Measurements from ENCODE around the gene ZBTB4. TPM values are rescaled to one million over a fixed set of nuclear protein-coding genes. Genes with fewer than 3 reads are reported as not detected.

Gene ZBTB4
- total and polyA plus RNA-seq, 12 donors = 17.8 to 80.1 (median 68.2) TPM

DNA sequence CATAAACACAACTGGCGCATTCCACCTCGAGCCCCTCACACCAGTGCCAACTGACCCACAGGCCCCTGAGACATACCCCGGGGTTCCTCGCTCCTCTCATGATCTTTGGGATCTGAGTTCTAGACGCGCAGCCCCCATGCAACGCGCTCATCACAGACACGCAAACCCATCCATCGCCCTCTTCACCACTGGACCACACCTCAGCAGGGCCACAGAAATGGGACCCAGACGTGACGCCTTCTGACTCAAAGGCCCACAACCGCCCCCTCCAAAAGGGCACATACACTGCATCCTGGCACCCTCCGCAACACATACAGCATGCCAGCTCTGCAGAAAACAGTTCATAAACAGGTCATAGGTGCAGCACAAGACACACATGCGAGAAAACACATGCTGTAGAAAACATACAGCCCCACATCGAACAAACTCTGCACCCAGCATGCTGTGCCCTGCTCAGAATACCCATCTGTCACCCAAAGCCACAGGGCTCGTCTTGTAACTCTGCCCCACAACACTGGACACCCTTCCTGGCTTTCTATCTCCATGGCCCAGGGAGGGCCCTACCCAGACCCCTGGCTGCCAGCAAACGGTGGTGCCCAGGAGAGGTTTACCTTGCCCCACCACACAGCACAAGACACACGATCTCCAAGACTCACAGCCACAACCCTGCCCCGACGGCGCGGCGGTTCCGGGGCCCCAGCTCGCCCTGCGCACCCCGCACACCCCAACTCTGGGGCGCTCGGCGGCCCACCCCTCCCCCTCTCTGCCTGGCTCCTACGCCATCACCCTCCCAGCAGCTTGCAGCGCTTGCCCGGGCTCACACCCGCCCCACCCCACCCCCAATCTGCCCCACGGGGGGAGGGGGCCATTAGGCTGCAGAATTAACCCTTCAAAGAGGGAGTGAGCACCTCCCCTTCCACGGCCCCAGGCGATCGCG is 887 bp downstream of the ZBTB4 start:
- intact Hi-C loops (cut with DNase I) = loop anchor here in 7 of 10 donors (1.0 to 5.0 kb wide), 5 partner anchors 10 to 209 kb away; partner anchors contain the start of genes FGF11 (in 3 of the 7), TMEM102 (in 3 of the 7), KCTD11 (in 1 of the 7) and TP53 (in 1 of the 7)
- Histone ChIP-seq H3K9me3 (no peaks in the 10 kb centered on the region), H3K4me1 (peaks cover 28 to 83% (median 63%) of the 10 kb centered on the region in 9 donors), H3K27ac (peak overlapping the region; percentile 99 to 100 (median 100)), H3K36me3 (peaks cover 0 to 12% (median 0%) of the 10 kb centered on the region in 9 donors), H3K27me3 (no peaks in the 10 kb centered on the region), H3K4me3 (peak overlapping the region; percentile 67 to 100 (median 97))
- peak; percentile 57 to 68 for DNase-seq
- ATAC-seq = peak; percentile 10 to 38 (median 18)
- TF ChIP-seq, protein P1, sequence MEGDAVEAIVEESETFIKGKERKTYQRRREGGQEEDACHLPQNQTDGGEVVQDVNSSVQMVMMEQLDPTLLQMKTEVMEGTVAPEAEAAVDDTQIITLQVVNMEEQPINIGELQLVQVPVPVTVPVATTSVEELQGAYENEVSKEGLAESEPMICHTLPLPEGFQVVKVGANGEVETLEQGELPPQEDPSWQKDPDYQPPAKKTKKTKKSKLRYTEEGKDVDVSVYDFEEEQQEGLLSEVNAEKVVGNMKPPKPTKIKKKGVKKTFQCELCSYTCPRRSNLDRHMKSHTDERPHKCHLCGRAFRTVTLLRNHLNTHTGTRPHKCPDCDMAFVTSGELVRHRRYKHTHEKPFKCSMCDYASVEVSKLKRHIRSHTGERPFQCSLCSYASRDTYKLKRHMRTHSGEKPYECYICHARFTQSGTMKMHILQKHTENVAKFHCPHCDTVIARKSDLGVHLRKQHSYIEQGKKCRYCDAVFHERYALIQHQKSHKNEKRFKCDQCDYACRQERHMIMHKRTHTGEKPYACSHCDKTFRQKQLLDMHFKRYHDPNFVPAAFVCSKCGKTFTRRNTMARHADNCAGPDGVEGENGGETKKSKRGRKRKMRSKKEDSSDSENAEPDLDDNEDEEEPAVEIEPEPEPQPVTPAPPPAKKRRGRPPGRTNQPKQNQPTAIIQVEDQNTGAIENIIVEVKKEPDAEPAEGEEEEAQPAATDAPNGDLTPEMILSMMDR (IDR thresholded peaks at IDR 0.05) = no peak
- WGBS, 2 donors = 18 to 21% methylated on average over 35 to 40 of the region's 40 CpGs

DNA sequence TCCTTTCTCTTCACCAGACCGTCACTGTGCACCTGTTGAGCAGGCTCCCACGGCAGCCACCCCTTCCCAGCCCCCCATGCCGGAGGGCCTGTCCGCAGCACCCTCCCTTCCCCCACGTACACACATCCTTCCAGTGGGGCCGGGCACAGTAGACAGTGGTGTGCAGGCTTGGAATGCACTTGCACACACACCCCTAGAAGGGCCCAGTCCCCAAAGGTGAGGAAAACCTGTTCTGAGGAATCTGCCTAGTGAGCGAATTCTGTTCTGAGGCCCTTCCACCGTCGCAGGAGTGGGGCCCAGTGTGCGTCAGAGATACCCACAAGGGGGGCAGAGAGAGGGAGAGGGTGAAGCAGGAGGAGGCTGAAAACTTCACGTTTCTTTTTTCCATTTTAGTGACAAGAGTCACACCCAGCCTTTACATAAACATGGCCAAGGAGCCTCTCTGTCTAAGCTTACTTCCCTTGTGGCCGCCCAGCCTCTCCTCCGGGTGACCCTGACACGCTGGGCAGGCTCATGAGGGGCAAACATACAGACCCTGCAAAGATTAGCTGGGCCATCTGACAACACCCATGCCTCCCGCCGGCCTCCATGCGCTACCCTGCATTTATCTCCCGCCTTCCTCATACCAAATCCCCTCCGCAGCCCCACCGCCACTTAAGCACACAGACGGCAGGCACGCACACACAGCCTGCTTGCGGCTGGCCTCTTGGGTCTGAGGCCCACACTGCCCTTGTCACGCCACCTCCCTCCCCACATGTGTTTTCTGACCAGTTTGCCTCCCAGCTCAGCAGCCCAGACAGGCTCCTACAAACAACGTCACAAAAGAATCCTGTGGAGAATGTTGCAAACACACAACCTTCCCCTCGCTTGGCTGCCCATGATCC is 1.8 kb downstream of the ZBTB4 start:
- DNase-seq (peak; percentile 41 to 44), ATAC-seq (peak in 7 of 8 donors; percentile 14 to 40 (median 30))
- intact Hi-C loops (cut with DNase I) = loop anchor here in 8 of 10 donors (1.0 to 5.0 kb wide), 6 partner anchors 9 to 210 kb away; partner anchors contain the start of genes FGF11 (in 4 of the 8), TMEM102 (in 3 of the 8), KCTD11 (in 1 of the 8) and TP53 (in 1 of the 8)
- 15 to 17% methylated on average over 26 of the region's 26 CpGs for WGBS, 2 donors
- H3K36me3 ChIP-seq = peaks cover 0 to 12% (median 0%) of the 10 kb centered on the region in 9 donors
- no peaks in the 10 kb centered on the region for H3K9me3 ChIP-seq
- H3K4me3 ChIP-seq = peak overlapping the region; percentile 67 to 100 (median 97)
- H3K27me3 ChIP-seq = no peaks in the 10 kb centered on the region
- H3K27ac ChIP-seq = peak overlapping the region; percentile 99 to 100 (median 100)
- TF ChIP-seq, protein P1 (IDR thresholded peaks at IDR 0.05) = no peak
- peaks cover 28 to 82% (median 58%) of the 10 kb centered on the region in 9 donors for H3K4me1 ChIP-seq

DNA sequence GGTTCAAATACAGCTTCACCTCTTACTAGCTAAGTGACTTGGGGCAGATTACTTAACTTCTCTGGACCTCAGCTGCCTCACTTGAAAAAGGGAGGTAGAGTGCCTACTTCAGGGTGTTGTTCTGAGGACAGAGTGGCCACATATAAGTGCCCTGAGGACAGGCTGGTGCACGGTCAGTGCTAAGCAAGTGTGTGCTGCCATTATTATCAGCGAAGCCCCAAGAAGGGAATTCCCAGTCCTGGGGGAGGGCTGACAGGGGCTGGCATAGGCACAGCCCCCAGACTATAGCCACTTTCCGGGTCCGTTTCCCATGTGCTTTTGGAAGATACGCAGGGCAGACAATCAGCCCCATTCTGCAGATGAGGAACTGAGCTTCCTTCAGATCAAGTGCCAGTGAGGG is 2.5 kb downstream of the ZBTB4 start:
- intact Hi-C loops (cut with DNase I) = loop anchor here in 7 of 10 donors (2.0 to 5.0 kb wide), 5 partner anchors 35 to 210 kb away; partner anchors contain the start of genes FGF11 (in 4 of the 7), TMEM102 (in 3 of the 7), KCTD11 (in 1 of the 7) and TP53 (in 1 of the 7)
- DNase-seq (no peak), ATAC-seq (no peak)

More for the DNA sequence above, 2.5 kb downstream of the ZBTB4 start:
- Histone ChIP-seq H3K36me3 (peaks cover 0 to 12% (median 0%) of the 10 kb centered on the region in 9 donors), H3K27ac (peak overlapping the region in 9 of 10 donors; percentile 99 to 100 (median 100)), H3K4me1 (peaks cover 28 to 80% (median 58%) of the 10 kb centered on the region in 9 donors), H3K9me3 (no peaks in the 10 kb centered on the region), H3K27me3 (no peaks in the 10 kb centered on the region), H3K4me3 (peak overlapping the region in 7 of 10 donors; percentile 67 to 98 (median 97))
- TF ChIP-seq, protein P1 (IDR thresholded peaks at IDR 0.05) = no peak
- WGBS, 2 donors = 83 to 86% methylated on average over 5 of the region's 5 CpGs

Data from heart right ventricle (tissue), 16 donors.